Fibroblast of skin of back (primary cell): ENCODE results near the gene ZNF282. TPM values are rescaled to one million over a fixed set of nuclear protein-coding genes. Genes with fewer than 3 reads are reported as not detected.

Source experiments
- DNase-seq: peaks from one replicate; pipeline ENCODE4 v3.0.0-alpha.2; 2013
- polyA plus RNA-seq, 2 experiments: library from polyadenylated mRNA; unstranded; fragments of 120-200 nt; gene quantifications; one replicate each; pipeline ENCODE4 v1.2.1, GENCODE V29; 2013; ENCODE audit not compliant: insufficient read length in 2 of 2

Gene ZNF282
- polyA plus RNA-seq (2013, experiment 1 of 2; ENCODE audit: insufficient read length): 21.0 TPM
- 14.7 TPM for polyA plus RNA-seq (2013, experiment 2 of 2; ENCODE audit: insufficient read length)

DNA sequence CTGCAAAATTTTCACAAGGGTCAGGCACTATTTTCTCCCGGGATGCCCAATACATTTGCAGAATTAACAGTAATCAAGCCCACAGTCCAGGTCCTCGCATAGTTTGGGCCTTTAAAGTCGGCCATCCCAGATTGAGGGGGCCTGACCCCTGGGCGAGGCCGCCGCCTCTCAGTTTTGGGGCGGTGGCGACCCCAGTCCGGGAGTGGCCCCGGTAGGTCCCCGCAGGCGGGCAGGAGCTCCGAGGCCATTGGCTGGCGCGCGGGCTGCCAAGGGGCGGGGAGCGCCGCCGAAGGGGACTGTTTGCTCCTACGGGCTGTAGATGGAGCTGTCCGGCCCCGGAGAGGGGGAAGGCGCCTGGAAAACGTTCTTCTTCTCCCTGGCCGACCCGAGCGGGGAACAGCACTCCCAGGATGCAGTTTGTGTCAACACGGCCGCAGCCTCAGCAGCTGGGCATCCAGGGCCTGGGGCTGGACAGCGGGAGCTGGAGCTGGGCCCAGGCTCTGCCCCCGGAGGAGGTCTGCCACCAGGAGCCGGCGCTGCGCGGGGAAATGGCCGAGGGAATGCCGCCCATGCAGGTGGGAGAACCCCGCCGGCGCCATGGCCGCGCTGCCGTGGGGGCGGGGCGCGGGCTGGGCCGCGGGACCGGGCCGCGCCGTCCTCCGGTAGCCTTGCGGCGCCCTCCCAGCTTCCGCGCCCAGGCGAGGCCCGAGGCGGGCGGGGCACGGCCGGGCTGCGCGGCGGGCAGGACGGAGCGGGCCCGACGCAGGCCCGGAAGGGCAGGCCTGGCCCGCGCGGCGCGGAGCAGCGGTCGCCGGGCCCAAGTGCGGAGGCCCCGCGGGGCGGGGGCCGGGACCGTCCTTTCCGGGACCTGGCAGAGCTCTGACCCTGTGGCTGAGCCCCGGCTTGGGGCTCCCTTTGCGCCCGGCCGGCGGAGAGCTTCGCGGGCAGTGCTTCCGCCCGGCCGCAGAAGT, at the start of gene ZNF282:
TSS of gene ZNF282 (plus strand) at position 367 of the 971 bp plus-strand sequence. CDS start at position 411, 44 bp downstream.
- peak; percentile 94 for DNase-seq

DNA sequence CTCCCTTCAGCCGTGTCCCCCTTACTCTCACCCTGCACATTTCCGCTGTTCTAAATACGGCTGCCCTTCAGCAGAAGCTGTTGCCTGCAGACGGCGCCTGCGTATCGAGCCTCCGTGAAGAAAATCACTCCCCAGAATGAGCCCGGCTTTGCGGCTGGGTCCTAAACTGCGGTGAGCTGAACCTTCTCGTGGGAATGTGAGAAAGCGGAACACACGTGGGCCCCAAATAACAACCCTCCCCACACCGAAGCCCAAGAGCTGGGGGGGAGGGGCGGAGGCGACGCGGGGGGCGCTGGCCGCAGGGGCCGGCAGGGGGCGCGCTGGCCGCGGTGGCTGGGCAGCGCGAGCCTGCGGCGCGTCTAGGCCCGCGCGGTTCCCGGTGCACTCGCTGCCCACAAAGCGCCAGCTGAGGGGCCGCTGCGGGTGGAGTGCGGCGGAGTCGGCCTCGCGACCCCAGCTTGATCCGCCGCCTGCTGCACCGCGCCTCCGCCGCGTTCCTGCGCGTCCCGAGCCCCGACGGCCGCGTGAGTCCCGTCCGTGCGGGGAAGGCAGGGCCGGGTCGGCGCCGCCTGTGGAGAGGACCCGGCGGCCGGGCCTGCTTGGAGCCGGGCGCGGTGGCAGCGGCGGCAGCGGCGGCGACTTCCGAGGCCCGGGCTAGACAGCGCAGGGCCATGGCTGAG, 48.1 kb upstream of the ZNF282 start, which contains the start of gene ZNF398:
TSS of gene ZNF398 (plus strand) at position 382 of the 680 bp plus-strand sequence. CDS start at position 672, 290 bp downstream.
- peak; percentile 79 for DNase-seq

DNA sequence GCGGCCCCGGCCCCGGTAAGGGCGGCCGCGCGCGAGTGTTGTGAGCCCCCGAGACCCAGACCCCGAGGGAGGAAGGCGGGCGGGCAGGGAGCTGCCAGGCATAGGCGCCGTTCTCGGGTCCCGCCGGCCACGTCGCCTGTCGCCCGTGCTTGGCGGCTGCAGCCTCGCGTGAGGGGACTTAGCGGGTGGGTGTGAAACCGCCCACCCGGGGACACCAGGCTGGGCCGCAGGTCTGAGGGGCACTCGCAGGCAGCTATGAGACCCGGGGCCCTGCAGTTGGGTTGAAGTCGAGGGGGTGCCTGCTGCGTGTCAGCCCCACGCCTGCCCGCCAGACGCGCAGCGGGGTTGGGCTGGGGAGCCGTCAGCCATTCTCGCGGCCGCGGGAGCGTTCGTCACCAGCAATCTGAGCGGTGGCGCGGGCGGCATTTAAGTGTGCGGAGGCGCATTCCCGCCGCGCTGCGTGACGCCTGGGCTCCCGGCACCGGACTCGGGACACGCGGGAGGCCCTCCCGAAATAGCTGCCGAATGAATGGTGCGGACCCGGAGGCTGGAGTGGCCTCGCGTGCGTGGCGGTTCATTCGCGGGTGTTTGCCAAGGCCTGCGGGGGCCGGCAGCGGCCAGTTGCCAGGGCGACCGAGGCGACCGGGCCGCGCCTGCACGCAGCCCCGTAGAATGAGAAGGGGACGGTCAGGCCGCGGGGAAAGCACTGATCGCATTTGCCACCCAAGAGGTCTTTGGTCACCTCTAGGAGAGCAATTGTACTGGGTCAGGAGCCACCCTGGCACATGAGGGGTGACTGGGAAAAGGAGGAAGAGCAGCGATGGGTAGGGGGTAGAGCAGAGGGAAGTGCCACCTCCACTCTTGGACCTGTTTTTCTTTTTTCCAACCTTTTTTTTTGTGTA, 47.3 kb upstream of the ZNF282 start:
- DNase-seq: peak; percentile 60

DNA sequence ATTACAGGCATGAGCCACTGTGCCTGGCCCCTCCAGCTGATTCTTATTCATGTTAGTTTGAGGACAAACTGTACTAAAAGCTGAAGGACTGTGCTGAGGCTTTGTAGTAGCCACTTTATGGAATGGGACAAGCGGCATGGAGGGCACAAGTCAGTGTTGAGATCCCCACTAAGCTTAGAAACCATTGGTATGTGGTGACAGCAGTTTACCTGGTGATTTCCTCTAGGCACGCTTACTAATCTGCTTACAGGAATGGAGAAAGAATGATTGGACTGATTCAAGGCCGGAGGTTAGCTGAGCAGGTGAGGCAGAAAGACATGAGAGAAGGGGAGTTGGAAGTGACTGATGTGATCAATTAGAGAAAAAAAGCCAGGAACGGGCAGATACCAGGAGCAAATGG, 44.4 kb upstream of the ZNF282 start:
- no peak for DNase-seq

DNA sequence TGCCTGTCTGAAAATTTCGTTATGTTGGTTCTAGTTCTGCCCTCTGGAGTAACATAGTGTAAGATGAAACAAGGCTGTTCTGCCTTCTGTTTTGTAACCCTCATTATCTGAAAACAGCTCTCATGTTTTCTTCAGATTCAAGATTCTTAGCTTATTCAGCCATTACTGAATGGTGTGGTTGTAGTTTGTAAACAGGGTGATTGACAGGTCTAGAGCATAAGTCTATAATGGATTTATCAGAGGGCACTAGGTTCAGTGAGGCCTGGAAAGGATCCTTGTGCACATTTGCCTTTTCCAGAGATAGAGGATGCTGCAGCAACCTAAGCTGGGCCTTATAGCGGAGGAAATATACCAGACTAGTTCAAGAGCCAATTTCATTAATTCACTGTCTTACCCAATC, 42.0 kb upstream of the ZNF282 start:
- no peak for DNase-seq

DNA sequence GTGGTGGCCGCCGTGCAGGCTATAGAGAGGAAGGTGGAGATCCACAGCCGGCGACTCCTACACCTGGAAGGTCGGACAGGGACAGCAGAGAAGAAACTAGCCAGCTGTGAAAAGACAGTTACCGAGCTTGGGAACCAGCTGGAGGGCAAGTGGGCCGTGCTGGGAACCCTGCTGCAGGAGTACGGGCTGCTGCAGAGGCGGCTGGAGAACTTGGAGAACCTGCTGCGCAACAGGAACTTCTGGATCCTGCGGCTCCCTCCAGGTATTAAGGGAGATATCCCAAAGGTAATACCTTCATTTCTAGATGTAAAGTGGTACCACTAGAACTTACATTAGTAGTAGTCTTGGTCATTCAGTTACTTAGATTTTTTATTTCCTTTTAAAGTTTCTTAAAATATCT, 41.3 kb upstream of the ZNF282 start:
- no peak for DNase-seq

DNA sequence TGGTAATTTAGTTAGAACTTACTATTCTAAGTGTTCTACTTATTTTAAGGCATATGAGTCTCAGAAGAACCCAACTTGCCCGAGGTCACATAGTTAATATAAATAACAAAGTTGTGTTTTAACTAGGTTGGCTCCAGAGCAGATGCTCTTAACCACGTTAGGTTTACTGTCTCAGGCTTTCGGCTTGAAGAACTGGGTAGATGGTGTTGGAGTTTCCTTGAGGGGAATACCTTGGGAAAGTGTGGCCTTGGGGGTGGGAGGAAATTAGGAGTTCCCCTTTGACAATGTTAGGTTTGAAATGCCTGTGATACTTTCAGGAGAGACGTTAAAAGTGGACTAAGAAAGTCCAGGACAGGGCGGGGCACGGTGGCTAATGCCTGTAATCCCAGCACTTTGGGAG, 38.4 kb upstream of the ZNF282 start:
- DNase-seq: no peak

DNA sequence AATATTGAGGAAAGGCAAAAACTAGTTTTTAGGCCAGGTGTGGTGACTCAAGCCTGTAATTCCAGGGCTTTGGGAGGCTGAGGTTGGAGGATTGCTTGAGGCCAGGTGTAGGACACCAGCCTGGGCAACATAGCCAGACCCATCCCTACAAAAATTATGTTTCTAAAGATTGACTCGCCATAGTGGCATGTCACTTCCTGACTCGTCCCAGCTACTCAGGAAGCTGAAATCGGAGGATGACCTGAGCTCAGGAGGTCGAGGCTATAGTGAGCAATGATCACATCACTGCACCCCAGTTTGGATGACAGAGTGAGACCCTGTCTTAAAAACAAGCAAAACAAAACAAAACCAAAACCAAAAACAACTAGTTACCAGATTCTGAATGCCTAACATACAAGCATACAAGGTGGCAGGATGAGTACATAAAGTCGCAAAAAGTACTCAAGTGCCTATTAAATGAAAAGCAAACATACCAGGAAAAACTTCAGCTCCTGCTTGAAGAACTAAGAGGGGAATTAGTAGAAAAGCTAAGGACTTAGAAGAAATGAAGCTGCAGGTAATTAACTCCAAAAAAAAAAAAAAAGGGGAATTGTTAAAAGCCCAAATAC, 34.0 kb upstream of the ZNF282 start:
- peak; percentile 53 for DNase-seq

DNA sequence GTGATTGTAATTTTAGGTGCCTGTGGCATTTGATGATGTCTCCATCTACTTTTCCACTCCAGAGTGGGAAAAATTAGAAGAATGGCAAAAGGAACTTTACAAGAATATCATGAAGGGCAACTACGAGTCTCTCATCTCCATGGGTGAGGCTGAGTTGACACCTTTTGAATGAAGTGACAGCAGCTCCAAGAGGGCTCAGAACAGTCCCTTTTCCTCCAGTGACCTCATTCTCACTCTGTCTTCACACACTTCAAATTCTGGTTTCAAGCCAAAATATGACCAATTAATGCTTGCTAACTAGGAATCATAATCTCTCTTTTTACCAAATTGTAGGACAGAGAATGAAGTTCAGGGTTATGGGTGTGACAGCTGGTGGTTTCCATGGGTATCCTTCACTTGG, 29.2 kb upstream of the ZNF282 start:
- DNase-seq: no peak

DNA sequence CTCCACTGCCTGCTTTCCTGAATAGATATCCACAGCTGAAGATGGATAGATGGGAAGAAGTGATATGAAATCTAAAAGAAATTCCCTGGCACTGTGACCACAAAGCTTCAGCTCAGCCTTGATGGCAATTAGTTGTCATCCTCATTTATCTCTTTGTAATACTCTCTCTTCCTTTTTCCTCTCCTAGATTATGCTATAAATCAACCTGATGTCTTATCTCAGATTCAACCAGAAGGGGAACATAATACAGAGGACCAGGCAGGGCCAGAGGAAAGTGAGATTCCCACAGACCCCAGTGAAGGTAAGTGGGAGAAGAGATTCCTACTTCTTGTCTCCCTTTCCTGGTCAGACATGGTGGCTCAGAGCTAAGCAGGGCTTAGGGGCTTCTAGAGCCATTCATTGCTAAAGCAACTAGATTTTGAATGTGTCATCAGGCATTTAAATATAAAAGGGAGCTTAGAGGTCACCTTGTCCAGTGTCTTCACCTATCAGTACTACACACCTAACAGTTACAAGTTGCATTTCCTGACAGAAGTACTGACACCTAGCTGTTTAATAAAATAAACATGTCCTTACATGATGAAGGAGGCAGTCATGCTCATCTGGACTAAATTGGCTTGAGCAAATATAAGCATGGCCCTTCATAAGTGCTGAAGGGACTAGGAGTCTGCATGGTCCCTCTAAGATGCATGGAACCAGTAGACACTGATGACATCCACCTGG, 28.6 kb upstream of the ZNF282 start:
- no peak for DNase-seq

DNA sequence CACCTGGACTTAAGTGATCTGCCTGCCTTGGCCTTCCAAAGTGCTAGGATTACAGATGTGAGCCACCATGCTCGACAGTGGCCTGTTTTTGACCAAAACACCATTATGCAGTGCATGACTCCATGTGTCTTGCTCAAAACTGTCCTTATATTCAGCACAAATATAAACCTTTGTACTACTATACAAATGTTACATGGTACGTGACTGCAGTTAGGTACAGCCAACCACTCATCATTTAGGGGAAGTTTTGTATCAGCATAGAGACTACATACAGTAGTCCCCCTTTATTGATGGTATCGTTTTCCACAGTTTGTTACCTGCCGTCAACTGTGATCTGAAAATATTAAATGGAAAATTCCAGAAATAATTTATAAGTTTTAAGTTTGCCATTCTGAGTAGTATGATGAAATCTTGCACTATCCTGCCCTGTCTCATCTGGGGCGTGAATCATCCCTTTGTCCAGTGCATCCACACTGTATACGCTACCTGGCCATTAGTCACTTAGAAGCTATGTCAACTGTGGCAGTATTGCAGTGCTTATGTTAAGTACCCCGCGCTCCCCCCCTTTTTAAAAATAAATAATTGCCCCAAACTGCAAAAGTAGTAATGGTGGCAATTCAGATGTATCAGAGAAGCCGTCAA, 23.3 kb upstream of the ZNF282 start:
- no peak for DNase-seq

DNA sequence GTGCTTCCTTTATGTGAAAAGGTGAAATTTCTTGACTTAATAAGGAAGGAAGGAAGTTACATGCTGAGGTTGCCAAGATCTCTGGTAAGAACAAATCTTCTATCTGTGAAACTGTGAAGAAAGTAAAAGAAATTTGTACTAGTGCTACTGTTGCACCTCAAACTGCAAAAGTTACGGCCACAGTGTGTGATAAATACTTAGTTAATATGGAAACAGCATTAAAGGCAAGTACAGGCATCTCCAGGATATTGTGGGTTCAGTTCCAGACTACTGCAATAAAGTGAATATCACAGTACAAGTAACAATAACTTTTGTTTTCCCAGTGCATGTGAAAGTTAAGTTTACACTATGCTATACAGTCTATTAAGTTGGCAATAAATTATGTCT, 22.8 kb upstream of the ZNF282 start:
- DNase-seq: no peak

DNA sequence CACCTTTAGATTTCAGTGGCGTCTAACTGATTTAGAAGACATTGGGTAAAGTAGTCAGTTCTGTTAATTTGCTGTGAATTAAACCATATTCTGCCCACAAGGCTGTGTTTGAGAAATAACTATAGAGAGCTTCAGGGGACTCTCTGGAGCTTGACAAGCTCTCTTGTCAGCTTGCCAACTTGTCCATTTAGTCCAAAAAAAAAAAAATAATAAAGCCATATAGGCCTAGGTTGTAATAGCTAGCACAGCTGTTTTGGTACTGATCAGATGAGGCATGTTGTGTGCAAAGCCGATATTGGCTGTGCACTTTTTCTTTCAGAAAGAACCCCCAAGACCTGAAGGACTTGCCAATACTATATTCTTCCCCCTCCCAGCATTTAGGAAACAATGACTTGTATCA, 20.2 kb upstream of the ZNF282 start:
- DNase-seq: no peak

DNA sequence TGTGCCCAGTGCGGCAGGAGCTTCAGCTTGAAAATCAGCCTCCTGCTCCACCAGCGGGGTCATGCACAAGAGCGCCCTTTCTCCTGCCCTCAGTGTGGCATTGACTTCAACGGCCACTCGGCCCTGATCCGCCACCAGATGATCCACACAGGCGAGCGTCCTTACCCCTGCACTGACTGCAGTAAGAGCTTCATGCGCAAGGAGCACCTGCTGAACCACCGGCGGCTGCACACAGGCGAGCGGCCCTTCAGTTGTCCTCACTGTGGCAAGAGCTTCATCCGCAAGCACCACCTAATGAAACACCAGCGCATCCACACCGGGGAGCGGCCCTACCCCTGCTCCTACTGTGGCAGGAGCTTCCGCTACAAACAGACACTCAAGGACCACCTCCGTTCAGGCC, 16.1 kb upstream of the ZNF282 start:
- no peak for DNase-seq

DNA sequence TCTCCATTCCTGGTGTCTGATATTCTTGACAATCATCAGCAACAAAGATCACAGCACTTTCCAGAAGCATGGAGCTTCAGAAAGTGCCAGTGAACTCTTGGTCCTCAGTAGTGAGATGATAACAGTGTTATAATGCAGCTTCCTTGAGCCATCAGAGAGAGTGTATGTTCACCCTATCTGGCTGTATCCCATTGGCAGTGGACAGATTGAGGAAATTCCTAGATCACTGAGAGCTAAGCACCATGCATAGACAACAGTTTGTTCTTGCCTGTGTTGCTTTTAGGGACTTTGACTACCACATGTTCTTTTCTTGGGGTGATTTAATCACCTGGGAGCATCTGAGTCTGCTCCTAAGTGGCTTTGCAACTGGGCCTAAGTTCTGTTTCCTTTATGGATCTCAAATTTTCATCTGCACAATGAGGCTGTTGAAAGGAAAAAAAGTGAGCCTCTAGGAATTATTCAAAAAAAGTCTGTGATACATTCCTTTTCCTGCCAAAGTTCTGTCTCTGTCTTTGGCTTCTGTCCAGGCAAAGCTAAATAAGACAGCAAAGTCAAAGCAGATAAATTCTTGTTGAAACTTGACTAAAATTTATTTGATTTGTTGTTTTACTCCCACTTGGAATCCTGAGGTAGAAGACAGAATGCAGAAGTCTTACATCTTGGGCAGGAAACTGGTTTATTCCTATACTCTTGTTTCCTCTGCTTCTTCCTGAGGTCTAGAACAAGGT, 14.5 kb upstream of the ZNF282 start:
- DNase-seq: no peak

DNA sequence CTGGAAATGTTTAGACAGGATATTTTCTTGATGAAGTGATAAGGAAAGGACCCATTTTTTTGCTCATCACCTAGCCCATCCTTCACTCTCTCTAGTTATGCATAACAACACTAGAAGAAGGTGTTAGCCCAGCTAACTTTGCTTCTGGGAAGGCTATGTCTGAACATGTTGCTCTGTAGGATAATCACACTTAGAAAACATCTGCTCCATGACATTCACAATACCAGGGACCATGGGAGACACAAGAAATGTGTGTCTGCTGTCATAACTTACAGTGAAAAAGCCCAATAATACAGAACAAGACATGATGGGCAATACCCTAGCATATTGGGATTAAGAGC, 13.9 kb upstream of the ZNF282 start:
- DNase-seq: no peak

DNA sequence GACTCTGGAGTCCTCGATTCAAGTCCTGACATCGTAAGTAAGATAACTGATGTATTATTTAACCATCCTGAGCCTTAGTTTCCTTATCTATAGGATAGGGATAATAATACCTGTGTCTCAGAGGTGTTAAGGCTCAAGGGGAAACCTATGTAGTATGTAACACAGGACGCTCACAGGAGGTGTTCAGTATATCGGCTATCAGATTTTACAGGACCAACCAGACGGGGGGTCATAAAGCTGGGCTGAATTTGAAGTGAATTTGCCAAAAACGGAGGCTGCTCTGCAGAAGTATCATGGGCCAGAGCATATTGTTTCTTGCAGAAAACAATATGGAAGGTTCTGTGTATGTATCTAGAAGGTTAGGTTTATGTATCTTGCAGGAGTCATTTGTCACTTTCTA, 11.1 kb upstream of the ZNF282 start:
- DNase-seq: no peak

DNA sequence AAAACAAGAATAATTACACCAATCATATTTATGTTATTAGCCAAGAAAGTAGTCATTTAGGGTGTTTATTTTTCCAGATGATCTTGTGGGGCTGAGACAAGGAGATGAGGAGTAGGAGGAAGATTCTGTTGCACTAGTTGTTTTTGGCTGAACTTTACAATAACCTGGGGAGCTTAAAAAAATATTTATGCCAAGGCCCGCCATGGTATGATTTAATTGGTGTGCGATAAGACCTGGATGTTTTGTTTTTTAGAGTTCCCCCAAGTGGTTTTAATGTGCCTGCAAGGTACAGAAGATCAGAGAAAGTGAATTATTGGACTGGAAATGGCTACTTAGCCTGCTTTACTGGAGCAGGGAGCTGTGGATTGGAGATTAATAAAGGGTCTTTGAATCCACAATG, 7.1 kb upstream of the ZNF282 start:
- DNase-seq: no peak

DNA sequence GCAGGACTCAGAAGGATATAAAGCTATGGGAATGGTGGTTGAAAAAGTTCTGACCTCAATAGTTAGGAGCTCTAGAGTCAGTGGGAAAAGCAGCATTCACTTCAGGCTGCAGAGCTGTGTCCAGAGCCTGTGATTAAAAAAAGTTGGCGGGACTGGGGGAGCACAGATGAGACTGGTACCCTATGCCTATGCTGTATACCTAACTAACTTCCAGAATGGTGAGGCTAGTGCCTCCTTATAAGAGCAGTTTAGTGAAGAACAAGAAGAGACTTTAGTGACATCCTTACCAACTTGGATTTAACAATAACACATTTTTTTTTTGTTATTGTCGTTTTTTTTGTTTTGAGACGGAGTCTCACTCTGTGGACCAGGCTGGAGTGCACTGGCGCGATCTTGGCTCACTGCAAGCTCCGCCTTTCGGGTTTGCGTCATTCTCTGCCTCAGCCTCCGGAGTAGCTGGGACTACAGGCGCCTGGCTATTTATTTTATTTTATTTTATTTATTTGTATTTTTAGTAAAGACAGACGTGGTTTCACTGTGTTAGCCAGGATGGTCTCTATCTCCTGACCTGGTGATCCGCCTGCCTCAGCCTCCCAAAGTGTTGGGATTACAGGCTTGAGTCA, 6.6 kb upstream of the ZNF282 start:
- no peak for DNase-seq

DNA sequence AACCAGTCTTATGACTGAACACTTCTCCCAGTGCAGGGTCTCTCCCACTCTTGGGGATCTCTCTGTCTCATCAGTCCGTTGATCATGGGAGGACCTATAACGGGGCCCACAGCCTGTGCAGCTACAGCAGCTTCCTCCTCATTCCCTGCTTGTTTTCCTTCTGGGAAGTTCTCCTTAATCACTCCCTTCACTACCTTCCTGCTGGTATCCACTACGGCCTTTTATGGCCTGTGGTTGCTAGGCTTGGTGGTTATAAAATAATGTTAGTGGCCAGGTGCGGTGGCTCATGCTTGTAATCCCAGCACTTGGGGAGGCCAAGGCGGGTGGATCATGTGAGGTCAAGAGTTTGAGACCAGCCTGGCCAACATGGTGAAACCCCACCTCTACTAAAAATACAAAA, 3.5 kb upstream of the ZNF282 start:
- no peak for DNase-seq
